ENCODE measurements around the gene ANKFN1.

- TF ChIP-seq CTCF (IDR thresholded peaks at IDR 0.05) (no peak), POLR2AphosphoS5 (IDR thresholded peaks at IDR 0.05; ENCODE audit: low read depth, low read length) (no peak)
Observed at GRCh38 chr17:56452461-56452860, 299.2 kb downstream of the ANKFN1 start.
